Measurements from ENCODE around the gene LRMDA. TPM values are rescaled to one million over a fixed set of nuclear protein-coding genes. Genes with fewer than 3 reads are reported as not detected.

Gene LRMDA
- total and polyA plus RNA-seq, 2 of the 13 experiments (the other 11 are each of a cell fraction or from before 2014, with no cell fraction given), result 13.4 to 22.0 TPM

GRCh38 chr10:76051007-76051936 lies 619.8 kb downstream of the LRMDA start (continued):
- TF ChIP-seq DRAP1 (CRISPR knock-in tag; IDR thresholded peaks at IDR 0.05) (peak; percentile 72), TOE1 (CRISPR knock-in tag; IDR thresholded peaks at IDR 0.05) (peak; percentile 91), ZNF235 (CRISPR knock-in tag; IDR thresholded peaks at IDR 0.05; ENCODE audit: borderline replicate concordance) (no peak), NR2F2 (IDR thresholded peaks at IDR 0.05; ENCODE audit: borderline replicate concordance, low read depth) (peak; percentile 100), EHMT2 (IDR thresholded peaks at IDR 0.05; ENCODE audit: borderline replicate concordance, low read depth, low read length) (no peak; the same call in 1 of the 2 replicates), IRX3 (CRISPR knock-in tag; IDR thresholded peaks at IDR 0.05; ENCODE audit: borderline replicate concordance, low read depth) (no peak), ZNF432 (CRISPR knock-in tag; IDR thresholded peaks at IDR 0.05; ENCODE audit: borderline replicate concordance) (no peak), AHDC1 (CRISPR knock-in tag; IDR thresholded peaks at IDR 0.05; ENCODE audit: borderline replicate concordance) (peak; percentile 100), ZNF570 (CRISPR knock-in tag; IDR thresholded peaks at IDR 0.05; ENCODE audit: borderline replicate concordance) (no peak), ZNF850 (CRISPR knock-in tag; conservative IDR thresholded peaks at IDR 0.05) (peak; percentile 85), HOMEZ (CRISPR knock-in tag; IDR thresholded peaks at IDR 0.05; ENCODE audit: low read depth) (peak; percentile 90), PAWR (CRISPR knock-in tag; IDR thresholded peaks at IDR 0.05; ENCODE audit: borderline replicate concordance) (no peak), ZNF124 (CRISPR knock-in tag; IDR thresholded peaks at IDR 0.05) (peak; percentile 87), ZNF10 (CRISPR knock-in tag; IDR thresholded peaks at IDR 0.05; ENCODE audit: borderline replicate concordance, low read depth) (no peak), FOXM1 (CRISPR knock-in tag; IDR thresholded peaks at IDR 0.05) (no peak), ZNF282 (IDR thresholded peaks at IDR 0.05; ENCODE audit: partially characterized antibody) (no peak), TSC22D2 (CRISPR knock-in tag; IDR thresholded peaks at IDR 0.05; ENCODE audit: borderline replicate concordance) (0 out of 2 replicates have a peak, but pooled peaks have one; percentile 68), REXO4 (CRISPR knock-in tag; IDR thresholded peaks at IDR 0.05; ENCODE audit: borderline replicate concordance) (no peak), ZNF567 (CRISPR knock-in tag; IDR thresholded peaks at IDR 0.05; ENCODE audit: borderline replicate concordance) (no peak), SALL1 (CRISPR knock-in tag; IDR thresholded peaks at IDR 0.05) (peak; percentile 99), ZNF776 (CRISPR knock-in tag; IDR thresholded peaks at IDR 0.05) (no peak), MTA3 (CRISPR knock-in tag; IDR thresholded peaks at IDR 0.05) (no peak), ZFP37 (CRISPR knock-in tag; IDR thresholded peaks at IDR 0.05; ENCODE audit: borderline replicate concordance) (no peak)

Measured in HepG2 (cell line).